Omental fat pad (tissue), 4 donors: ENCODE results near the gene PLEKHF1. TPM values are rescaled to one million over a fixed set of nuclear protein-coding genes. Genes with fewer than 3 reads are reported as not detected.

Experiments used
- ATAC-seq: fragments of 150-250 bp; one replicate; pipeline ENCODE4 v1.9.1; 2016; ENCODE audit warnings: mild to moderate bottlenecking, moderate library complexity; ENCODE audit not compliant: low FRiP score
- DNase-seq: peaks from one replicate; pipeline ENCODE4 v3.0.0-alpha.2; 2019; ENCODE audit warnings: low spot score
- total RNA-seq, 4 donors: library from RNA; depleted of rRNA; stranded (reverse); fragments of >200 nt; gene quantifications; one replicate each; pipeline ENCODE4 v1.1.0, GENCODE V29; 2016
- TF ChIP-seq, protein P1 (sequence below), 3 donors: fragments of 450-650 bp; IDR thresholded peaks; one replicate each; pipeline ENCODE4 v1.5.1; 2016 to 2017; ENCODE audit warnings: antibody characterized with exemption in 3 of 3, mild to moderate bottlenecking in 3 of 3, moderate library complexity in 2 of 3

Gene PLEKHF1
- total RNA-seq, 4 donors from 2014 or later: 10.7 to 55.5 (median 21.5) TPM

DNA sequence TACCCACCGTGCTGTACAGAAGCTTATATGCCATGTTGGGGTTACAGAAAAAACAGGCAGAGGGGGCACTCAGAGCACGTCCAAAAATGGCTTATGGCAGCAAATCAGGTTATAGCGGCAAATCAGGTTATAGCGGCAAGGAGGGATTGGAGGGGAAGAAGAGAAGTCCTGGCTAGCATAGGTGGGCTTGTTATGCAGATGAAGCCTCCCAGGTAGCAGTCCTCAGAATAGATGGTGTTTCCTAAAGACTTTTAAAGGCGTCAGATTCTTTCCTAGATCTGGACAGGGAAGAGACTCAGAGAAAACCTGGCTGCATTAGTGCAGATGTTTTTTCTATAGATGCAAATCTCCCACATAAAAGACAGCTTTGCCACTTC, 19.8 kb upstream of the PLEKHF1 start:
- no peak for ATAC-seq
- no peak for DNase-seq
- TF ChIP-seq, protein P1, sequence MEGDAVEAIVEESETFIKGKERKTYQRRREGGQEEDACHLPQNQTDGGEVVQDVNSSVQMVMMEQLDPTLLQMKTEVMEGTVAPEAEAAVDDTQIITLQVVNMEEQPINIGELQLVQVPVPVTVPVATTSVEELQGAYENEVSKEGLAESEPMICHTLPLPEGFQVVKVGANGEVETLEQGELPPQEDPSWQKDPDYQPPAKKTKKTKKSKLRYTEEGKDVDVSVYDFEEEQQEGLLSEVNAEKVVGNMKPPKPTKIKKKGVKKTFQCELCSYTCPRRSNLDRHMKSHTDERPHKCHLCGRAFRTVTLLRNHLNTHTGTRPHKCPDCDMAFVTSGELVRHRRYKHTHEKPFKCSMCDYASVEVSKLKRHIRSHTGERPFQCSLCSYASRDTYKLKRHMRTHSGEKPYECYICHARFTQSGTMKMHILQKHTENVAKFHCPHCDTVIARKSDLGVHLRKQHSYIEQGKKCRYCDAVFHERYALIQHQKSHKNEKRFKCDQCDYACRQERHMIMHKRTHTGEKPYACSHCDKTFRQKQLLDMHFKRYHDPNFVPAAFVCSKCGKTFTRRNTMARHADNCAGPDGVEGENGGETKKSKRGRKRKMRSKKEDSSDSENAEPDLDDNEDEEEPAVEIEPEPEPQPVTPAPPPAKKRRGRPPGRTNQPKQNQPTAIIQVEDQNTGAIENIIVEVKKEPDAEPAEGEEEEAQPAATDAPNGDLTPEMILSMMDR (IDR thresholded peaks at IDR 0.05): no peak

DNA sequence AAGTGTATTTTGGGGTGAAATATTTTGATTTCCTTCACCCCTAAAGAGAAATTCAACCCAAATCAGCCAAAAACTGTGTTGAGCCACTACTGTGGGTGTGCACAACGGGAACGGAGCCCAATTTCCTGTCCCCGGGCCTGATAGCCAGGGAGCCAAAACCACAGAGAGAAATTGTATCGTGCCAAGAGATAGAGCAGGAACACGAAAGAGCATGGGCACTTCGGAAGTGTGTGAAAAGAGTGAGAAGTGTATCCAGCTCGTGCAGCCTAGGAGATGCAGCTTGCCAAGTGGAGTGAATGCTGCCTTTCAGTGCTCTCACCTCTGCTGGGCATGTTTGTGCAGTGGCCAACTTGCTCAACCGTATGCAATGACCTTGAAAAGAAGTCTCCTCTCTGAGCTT, 19.4 kb upstream of the PLEKHF1 start:
- TF ChIP-seq, protein P1 (IDR thresholded peaks at IDR 0.05): no peak
- DNase-seq (no peak), ATAC-seq (no peak)

DNA sequence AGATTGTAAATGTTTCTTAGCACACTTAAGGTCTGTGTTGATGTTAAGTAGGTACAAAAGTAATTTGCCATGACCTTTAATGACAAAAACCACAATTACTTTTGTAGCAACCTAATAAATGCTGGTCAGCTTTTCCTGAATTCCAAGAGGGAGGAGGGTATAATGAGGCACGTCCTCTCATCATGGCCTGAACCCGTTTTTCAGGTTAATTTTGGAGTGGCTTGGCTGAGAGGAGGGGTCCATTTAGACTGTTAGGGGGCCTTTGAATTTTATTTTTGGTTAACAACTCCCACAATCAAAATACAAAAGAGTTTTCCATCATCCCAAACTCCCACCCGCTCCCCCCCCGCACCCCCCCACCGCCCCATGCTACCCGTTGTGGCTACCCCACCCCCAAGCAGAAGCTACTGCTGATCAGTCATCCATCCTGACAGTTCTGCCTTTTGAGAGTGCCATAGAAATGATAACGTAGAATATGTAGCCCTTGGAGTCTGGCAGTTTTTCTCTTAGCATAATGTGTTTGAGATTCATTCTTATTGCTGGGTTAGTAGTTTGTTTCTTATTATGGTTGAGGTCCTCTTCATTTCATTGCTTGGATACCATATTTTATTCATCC, 14.4 kb upstream of the PLEKHF1 start:
- DNase-seq: no peak
- no peak for ATAC-seq
- TF ChIP-seq, protein P1 (IDR thresholded peaks at IDR 0.05): no peak

DNA sequence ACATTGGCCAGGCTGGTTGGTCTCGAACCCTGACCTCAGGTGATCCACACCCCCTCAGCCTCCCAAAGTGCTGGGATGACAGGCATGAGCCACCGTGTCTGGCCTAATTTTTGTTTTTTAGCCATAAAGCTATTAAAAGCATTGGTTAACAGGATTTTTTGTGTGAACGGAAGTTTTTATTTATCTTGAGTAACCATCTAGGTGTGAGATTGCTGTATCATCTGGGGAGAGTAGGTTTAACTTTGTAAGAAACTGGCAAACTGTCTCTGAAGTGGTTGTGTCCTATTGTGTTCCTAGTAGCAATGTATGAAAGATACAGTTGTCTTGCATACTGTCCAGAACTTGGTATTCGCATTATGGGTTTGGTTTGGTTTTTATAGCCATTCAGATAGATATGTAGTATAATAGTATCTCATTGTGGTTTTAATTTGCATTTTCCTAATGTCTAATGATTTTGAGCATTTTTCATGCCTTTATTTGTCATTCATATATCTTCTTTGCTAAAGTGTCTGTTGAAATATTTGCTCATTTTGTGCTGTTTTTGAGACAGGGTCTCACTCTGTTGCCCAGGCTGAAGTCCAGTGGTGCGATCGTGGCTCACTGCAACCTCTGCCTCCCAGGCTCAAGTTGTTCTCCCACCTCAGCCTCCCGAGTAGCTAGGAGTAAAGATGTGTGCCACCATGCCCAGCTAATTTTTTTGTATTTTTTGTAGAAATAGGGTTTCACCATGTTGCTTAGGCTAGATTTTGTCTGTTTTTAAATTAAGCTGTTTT, 13.5 kb upstream of the PLEKHF1 start:
- DNase-seq (no peak), ATAC-seq (no peak)
- TF ChIP-seq, protein P1 (IDR thresholded peaks at IDR 0.05): no peak

DNA sequence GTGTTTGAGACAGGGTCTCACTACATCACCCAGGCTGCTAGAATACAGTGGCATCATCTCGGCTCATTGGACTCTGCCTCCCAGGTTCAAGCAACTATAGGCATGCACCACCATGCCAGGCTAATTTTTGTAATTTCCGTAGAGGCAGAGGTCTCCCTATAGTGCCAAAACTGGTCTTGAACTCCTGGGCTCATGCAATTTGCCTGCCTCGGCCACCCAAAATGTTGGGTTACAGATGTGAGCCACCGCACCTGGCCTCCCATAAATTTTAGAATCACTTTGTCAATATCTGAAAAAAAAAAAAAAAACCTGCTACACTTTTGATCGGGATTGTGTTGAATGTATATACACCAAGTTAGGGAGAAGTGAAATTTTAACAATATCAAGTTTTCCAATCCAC, 11.9 kb upstream of the PLEKHF1 start:
- DNase-seq: no peak
- TF ChIP-seq, protein P1 (IDR thresholded peaks at IDR 0.05): no peak
- ATAC-seq: no peak

DNA sequence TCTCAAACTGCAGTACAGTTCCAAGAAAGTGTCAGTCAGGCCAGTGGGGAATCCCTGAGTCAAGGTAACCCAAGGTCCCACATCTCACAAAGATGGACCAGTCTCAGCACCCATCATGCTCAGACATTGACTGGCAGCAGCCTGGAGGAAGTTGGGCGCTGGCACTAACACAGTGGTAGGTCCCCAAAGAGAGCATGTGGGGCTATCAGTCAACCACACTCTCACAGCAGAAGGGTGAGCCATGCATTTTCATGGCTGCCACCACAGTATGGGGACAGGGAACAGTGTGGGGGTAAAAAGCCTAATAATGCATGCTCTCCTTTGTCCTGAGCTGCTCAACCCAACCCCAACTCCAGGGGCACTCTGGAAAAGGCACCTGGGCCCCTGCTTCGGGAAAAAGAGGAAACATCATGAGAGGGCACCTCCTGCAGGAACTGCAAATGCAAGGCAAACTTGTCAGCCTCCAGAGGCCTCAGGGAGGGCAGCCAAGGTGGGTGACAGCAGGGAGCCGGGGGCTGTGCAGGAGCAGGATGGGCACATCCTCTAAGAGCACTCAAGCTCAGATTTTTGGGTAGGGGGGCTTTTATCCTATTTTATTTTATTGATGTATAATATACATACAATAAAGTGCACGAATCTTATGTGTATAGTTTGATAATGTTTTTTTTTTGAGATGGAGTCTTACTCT, 9.5 kb upstream of the PLEKHF1 start:
- TF ChIP-seq, protein P1 (IDR thresholded peaks at IDR 0.05): no peak
- ATAC-seq: no peak
- DNase-seq: no peak
